ENCODE results near the gene ACSL3.

The ACSL3 gene

DNA sequence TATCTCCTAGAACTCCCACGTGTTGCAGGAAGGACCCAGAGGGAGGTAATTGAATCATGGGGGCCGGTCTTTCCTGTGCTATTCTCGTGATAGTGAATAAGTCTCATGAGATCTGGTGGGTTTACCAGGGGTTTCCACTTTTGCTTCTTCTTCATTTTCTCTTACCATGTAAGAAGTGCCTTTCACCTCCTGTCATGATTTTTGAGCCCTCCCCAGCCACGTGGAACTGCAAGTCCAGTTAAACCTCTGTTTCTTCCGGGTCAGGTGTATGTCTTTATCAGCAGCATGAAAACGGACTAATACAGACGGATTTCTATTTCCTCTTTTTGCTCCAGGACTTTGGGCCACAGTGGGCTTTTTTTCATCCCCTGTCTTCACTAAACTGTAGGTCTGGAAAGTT lies 102.8 kb downstream of the ACSL3 start:
- FAIRE-seq (no peak), DNase-seq (ENCODE audit: insufficient read length, low spot score) (no peak)
- TF ChIP-seq POLR2A (IDR thresholded peaks at IDR 0.05; ENCODE audit: low read depth, low read length), result no peak

DNA sequence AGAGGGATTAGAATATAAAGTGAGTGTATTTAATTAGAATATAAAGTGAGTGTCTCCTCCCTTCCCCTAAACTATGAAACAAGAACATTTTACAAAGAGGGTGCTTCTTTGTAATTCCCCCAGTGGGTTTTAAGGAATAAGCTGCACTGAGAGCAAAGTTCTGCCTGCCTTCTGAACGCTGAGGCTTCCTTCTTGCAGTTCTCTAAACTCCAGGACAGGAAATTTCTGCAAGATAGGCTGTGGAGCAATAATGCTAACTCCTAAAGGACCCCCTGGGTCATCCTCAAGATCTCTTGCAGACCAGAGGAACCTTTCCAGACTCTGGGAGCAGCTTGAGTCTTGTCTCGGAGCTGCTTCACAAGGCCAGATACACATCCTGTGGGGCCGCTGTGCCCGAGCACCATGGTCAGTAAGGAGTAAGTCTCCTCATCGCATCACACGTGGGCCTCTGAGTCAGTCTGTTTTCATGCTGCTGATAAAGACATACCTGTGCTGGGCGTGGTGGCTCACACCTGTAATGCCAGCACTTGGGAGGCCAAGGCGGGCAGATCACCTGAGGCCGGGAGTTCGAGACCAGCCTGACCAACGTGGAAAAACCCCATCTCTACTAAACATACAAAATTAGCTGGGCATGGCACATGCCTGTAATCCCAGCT lies 103.7 kb downstream of the ACSL3 start:
- FAIRE-seq, result no peak
- no peak for TF ChIP-seq POLR2A (IDR thresholded peaks at IDR 0.05; ENCODE audit: low read depth, low read length)
- no peak for DNase-seq (ENCODE audit: insufficient read length, low spot score)

DNA sequence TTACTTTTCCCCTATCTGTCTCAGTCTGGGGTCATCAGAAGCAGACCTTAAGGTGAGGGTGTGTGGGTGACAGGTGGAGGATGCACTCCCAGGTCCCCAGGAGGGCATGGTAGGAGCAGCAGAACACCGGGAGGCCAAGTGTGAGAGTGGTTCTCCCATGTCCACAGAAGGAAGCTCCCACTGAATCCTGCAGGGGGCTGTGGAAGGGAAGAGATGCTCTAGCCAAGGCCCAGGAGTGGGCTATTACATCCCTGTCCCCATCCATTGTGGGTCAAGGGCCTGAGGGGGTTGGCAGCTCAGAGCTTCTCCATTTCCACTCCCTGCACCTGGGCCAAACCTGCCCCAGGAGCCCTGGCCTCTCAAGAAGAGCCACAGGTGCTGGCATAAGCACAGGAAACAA lies 104.7 kb downstream of the ACSL3 start:
- no peak for FAIRE-seq
- no peak for TF ChIP-seq POLR2A (IDR thresholded peaks at IDR 0.05; ENCODE audit: low read depth, low read length)

DNA sequence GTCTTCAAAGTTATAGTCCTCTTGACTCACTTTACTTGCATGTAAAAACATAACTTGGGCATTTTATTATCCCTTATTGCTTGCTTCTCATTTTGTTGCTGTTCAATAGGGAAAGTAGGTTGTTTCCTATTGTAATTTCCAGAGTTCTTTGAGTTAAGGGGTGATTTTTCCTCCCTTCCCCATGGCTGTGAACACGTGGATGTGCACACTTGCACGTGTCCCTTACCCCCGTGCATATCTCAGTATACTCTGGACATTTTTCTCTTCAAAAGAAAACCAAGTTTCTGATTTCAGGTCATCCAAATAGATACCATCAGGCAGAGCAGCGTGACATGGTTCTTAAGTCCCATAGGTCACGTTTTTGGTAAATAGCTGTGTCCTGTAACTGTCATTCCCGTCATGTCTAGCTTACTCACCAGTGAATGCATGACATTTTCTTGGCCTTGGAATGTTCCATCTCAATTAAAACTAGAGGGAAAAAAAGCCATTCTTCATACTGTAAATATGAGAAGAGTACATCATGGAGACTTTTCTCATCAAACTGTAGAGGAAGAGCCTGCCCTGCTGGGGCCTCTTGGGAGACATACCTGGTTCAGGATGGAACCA lies 107.8 kb downstream of the ACSL3 start:
- TF ChIP-seq POLR2A (IDR thresholded peaks at IDR 0.05; ENCODE audit: low read depth, low read length), result no peak
- FAIRE-seq (no peak), DNase-seq (ENCODE audit: insufficient read length, low spot score) (no peak)

More for the DNA sequence above, 104.7 kb downstream of the ACSL3 start:
- DNase-seq (ENCODE audit: insufficient read length, low spot score), result no peak

DNA sequence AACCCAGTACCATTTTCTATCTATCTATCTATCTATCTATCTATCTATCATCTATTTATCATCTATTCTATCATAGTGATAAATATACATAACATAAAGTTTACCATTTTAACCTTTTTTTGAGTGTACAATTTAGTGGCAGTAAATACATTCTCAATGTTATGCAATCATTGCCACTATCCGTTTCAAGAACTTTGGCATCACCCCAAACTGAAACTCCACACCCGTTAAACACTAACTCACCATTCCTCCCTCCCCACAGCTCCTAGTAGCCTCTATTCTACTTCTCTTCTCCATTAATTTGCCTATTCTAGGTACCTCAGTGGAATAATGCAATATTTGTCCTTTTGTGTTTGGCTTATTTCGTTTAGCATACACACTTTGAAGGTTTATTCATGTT lies 108.7 kb downstream of the ACSL3 start:
- FAIRE-seq, result no peak
- no peak for TF ChIP-seq POLR2A (IDR thresholded peaks at IDR 0.05; ENCODE audit: low read depth, low read length)
- no peak for DNase-seq (ENCODE audit: insufficient read length, low spot score)

DNA sequence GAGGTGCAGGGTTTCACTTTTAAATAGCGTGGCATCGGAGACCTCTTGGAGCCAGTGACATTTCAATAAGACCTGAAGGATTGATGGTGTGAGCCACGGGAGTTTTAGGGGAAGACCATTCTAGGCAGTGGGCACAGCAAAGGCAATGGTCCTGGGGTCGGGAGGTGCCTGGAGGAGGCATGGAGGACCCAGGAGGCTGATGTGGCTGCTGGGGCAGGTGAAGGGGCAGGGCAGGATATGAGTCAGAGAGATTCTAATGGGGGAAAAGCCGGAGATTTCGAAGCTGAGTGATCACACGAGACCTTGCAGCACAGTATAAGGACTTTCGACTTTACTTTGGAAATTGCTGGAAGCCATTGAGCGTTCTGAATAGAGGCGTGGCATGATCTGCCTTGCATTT lies 111.6 kb downstream of the ACSL3 start:
- FAIRE-seq, result no peak
- no peak for TF ChIP-seq POLR2A (IDR thresholded peaks at IDR 0.05; ENCODE audit: low read depth, low read length)
- DNase-seq (ENCODE audit: insufficient read length, low spot score), result no peak

DNA sequence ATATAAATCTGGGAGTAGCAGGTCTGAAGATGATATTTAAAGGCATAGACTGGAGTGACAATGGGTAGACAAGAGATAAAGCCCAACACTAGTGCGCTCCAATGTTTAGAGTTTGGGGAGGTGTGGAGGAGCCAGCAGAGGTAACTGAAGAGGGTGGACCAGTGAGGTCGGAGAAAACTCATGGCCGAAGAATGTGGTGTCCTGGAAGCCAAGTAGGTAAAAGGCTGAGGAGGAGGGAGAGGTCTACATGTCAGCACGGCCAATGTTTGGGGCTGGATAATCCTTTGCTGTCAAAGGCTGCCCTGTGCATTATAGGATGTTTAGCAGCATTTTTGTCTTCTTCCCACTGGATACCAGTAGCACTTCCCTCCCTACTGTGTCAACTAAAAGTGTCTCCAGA lies 112.4 kb downstream of the ACSL3 start:
- DNase-seq (ENCODE audit: insufficient read length, low spot score), result no peak
- no peak for TF ChIP-seq POLR2A (IDR thresholded peaks at IDR 0.05; ENCODE audit: low read depth, low read length)
- no peak for FAIRE-seq

DNA sequence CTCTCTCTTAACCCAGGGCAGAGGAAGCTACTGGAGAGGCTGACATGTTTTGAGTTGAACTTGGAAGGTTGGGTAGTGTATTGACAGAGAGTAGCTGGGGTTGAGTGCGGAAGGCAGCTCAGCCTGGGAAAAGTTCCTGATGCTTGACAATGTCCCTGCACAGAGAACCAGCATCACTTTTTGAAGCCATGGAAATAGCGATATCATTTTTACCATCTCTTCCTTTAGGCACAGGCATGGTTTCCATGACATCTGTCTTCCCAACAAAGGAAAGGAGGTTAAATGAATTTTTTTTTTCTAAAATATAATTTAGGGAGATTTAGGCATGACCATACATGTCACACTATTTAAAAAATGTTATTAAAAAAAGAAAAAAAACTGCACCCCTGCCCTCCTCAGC lies 112.9 kb downstream of the ACSL3 start:
- DNase-seq (ENCODE audit: insufficient read length, low spot score) (no peak), FAIRE-seq (no peak)
- TF ChIP-seq POLR2A (IDR thresholded peaks at IDR 0.05; ENCODE audit: low read depth, low read length), result no peak

DNA sequence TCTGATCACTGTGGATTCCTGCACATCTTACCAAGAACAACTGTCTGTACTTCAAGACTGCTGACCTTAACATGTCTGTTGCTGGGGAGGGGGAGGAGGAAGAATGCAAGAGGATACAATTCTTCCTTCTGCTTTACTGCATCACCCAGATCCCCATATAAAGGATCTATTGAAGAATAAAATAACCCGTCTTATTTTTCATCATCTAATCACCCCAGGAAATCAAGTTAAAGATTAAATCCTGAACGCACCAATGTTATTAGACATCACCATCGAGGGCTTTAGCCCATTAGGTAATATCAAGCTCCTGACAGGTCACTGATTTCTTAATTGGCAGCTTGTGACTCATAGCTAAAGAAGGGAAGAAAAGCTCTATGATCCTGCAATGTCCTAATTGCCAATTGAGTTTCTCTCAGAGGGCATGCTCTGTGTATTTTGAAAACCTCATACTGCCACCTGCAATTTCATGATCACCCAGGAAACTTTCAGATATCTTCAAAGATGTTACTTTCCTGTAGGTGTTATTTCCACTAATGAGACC lies 115.8 kb downstream of the ACSL3 start:
- FAIRE-seq (no peak), DNase-seq (ENCODE audit: insufficient read length, low spot score) (no peak)
- no peak for TF ChIP-seq POLR2A (IDR thresholded peaks at IDR 0.05; ENCODE audit: low read depth, low read length)

DNA sequence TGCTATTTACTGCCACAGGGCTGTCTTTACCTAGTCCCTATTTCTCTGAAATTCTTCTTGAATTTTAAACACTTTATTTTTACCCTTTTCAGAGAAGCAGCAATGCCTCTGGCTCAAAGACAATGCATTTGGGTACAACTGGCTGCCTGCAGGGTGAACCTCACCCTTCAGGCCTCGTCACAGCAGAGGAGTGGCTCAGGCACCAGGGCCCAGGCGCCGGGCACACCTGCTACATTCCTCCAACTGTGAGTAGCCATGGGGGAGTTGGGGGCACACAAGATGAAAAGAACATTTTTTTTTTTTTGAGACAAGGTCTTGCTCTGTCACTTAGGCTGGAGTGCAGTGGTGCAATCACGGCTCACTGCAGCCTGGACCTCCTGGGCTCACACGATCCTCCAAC lies 116.3 kb downstream of the ACSL3 start:
- TF ChIP-seq POLR2A (IDR thresholded peaks at IDR 0.05; ENCODE audit: low read depth, low read length), result no peak
- DNase-seq (ENCODE audit: insufficient read length, low spot score) (no peak), FAIRE-seq (no peak)

DNA sequence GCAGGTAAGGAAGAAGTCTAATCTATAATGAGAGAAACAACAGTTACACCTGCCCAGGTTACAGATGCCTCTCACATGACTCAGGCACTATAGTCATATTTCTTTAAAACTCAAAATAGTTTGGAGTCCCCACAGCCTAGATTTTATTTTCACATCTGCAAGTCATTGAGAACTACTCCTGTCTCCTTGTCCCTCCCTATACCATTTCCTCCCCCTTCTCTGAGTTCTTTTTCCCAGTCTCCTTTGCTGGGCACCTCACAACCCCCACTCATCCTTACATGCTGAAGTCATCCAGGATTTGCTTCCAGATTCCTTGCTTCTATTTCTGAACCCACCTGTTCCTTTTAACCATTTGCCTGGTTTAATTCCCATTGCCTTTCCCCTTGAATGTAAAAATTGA lies 118.0 kb downstream of the ACSL3 start:
- no peak for DNase-seq (ENCODE audit: insufficient read length, low spot score)
- TF ChIP-seq POLR2A (IDR thresholded peaks at IDR 0.05; ENCODE audit: low read depth, low read length), result no peak
- no peak for FAIRE-seq

DNA sequence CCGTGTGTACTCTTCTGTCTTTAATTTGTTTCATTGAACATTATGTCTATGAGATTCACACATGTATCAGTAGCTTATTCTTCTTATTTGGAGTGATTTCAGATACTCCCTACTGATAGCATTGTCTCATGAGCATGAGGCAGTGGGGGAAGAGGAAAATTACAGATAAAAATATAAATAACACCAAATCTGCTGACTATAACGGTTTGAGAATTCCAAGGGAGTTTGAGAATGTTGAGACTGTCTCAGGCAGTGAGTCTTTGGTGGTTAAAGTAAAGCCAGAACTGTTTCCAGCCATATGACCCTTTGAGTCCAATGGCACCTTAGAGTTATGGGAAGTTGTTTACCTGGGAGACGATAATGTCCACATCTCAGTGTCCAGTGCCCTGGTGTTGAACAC lies 118.6 kb downstream of the ACSL3 start:
- no peak for FAIRE-seq
- TF ChIP-seq POLR2A (IDR thresholded peaks at IDR 0.05; ENCODE audit: low read depth, low read length), result no peak
- no peak for DNase-seq (ENCODE audit: insufficient read length, low spot score)

DNA sequence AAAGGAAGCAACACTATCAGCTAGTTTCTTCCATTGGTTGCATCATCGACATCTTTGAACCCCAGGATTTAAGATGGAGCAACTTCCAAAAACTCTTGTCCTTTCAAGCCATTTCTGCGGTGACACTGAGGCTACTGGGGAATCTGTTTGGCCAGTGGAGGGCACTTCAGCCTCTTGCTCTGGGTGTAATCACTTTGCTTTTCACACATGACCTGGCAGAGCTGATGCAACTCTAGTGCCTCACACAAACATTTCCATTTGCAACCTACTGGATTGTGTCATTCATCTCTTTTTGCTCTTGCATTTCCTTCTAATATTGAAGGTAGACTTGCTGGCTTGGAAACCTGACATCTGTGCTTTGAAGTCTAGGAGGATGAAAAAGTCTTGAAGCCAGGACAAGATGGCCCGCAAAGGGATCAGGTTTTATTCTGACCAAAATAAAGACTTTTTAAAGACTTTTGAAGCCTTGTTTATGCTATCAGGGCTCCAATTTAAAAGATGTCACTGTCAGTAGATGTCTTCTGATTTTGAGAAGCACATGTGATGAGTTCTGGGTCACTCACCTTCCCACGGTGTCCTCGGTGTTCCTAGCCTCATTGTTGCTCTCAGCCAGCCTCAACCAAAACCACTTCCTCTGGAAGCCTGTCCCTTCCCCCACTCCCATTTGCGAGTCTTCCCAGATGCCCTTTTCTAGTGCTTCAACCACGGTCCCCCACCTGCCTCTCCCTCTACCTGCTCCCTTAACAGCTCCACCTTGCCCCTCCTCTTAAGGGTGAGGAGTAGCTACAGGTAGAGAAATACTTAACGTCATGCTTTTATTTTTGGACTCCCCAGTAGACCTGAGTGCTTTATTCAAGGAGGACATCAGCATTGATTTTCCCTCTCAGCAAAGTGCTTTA lies 121.4 kb downstream of the ACSL3 start:
- DNase-seq (ENCODE audit: insufficient read length, low spot score) (no peak), FAIRE-seq (no peak)
- no peak for TF ChIP-seq POLR2A (IDR thresholded peaks at IDR 0.05; ENCODE audit: low read depth, low read length)

DNA sequence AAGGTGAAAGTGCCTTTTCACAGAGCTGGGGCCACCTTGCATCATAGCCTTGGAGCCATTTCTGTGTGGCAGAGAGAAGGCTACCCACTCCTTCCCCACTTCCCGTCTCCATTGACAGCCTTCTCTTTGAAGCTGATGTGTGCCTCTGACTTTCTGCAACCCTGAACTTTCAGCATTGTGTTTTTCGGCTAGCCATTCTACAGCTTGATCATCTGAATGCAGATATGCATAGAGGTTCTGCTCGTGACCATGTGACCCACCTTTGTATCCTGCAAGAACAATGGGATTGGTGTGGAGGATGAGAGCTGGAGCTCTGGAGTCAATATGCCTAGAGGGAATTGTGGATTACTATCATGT lies 122.1 kb downstream of the ACSL3 start:
- FAIRE-seq (no peak), DNase-seq (ENCODE audit: insufficient read length, low spot score) (no peak)
- no peak for TF ChIP-seq POLR2A (IDR thresholded peaks at IDR 0.05; ENCODE audit: low read depth, low read length)

All from H54 (cell line).